K562 (cell line): ENCODE measurements around the gene BNIPL. TPM values are rescaled to one million over a fixed set of nuclear protein-coding genes. Genes with fewer than 3 reads are reported as not detected.

Source experiments
- ATF7 ChIP-seq: fragments of 450-650 bp; IDR thresholded peaks from 2 replicates; pipeline ENCODE4 v1.7.1; 2014; ENCODE audit warnings: mild to moderate bottlenecking, moderate library complexity
- EGR1 ChIP-seq: fragments of 450-650 bp; conservative IDR thresholded peaks from 2 replicates; pipeline ENCODE4 v1.6.1; 2017; ENCODE audit warnings: mild to moderate bottlenecking
- SRSF7 ChIP-seq: fragments of 200-400 bp; formaldehyde crosslinking; optimal IDR thresholded peaks from 2 replicates; pipeline ENCODE3; 2017; ENCODE audit warnings: mild to moderate bottlenecking, low read depth, low read length
- ZFX ChIP-seq: sonication (generic); formaldehyde crosslinking; IDR thresholded peaks from 2 replicates; pipeline ENCODE4 v1.8.0; 2022; ENCODE audit warnings: mild to moderate bottlenecking, missing genetic modification reagents, moderate library complexity
- polyA plus RNA-seq, 8 experiments: library from polyadenylated mRNA; depleted of rRNA in 4 of 8; stranded (reverse) in 5 of 8; unstranded in 3 of 8; fragments of >200 nt; fragmentation: Nextera tagmentation in 2 of 8; fragmentation: Illumina TruSeq in 1 of 8; extraction: Ambion mirVana in 2 of 8; extraction: Trizol in 1 of 8; gene quantifications; 2 replicates each; pipeline versions ENCODE4 v1.2.1 to v1.2.3, GENCODE V29; 2011 to 2014; ENCODE audit warnings: inconsistent platforms in 1 of 8, missing spikeins in 1 of 8
- total RNA-seq, 7 experiments: library from RNA; depleted of rRNA in 6 of 7; stranded (reverse); fragments of >200 nt in 6 of 7; fragmentation: Illumina TruSeq in 2 of 7; extraction: Trizol in 2 of 7; gene quantifications; 2 replicates each; pipeline versions ENCODE4 v1.2.1 to v1.2.3, GENCODE V29; 2011 to 2021; ENCODE audit warnings: low replicate concordance in 1 of 7
- TF ChIP-seq, protein P1 (sequence below), 2 experiments: fragments of 450-650 bp; IDR thresholded peaks; 2 replicates each; pipeline ENCODE4 v1.6.1; 2016; ENCODE audit warnings: mild to moderate bottlenecking in 2 of 2, borderline replicate concordance in 1 of 2, low read depth in 1 of 2, moderate library complexity in 1 of 2
- TF ChIP-seq, protein P2 (sequence below), 2 experiments: fragments of 450-650 bp; conservative IDR thresholded peaks; 2 replicates each; pipeline ENCODE4 v1.6.1; 2017; ENCODE audit warnings: mild to moderate bottlenecking in 2 of 2, moderate library complexity in 2 of 2
- TF ChIP-seq, protein P3 (sequence below), 2 experiments: fragments of 200-800 bp in 1 of 2; sonication (Bioruptor generic) in 1 of 2; sonication (generic) in 1 of 2; formaldehyde crosslinking in 1 of 2; IDR thresholded peaks in 1 of 2; conservative IDR thresholded peaks in 1 of 2; 2 replicates each; pipeline versions ENCODE4 v1.5.0 to v1.6.1; 2016 to 2020; ENCODE audit warnings: missing compliant biosample characterization in 1 of 2, missing genetic modification characterization in 1 of 2, missing genetic modification reagents in 1 of 2

BNIPL gene
- total and polyA plus RNA-seq, 9 of the 15 experiments (the other 6 are each of a cell fraction or from before 2014, with no cell fraction given), result 0.08 to 1.4 (median 0.68) TPM

DNA sequence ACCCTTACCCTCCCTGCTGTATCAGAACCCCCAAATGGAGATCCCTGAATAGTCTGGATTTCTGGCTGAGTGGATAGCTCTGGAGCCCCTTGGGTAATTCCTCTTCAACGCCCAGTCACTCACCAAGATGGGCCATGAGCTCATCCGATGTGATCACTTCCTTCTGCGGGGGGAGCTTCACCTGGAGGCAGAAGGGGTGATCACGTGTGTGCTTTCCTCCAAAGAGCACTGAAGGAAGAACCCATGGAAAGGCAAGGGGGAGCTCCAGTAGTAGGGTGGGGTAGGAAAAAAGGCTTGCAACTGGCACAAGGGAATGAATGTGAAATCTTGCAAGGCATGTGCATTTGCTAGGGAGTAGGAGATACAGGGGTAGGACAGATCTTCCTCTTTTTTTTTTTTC is 34.8 kb upstream of the BNIPL start (continued):
- TF ChIP-seq, protein P1, sequence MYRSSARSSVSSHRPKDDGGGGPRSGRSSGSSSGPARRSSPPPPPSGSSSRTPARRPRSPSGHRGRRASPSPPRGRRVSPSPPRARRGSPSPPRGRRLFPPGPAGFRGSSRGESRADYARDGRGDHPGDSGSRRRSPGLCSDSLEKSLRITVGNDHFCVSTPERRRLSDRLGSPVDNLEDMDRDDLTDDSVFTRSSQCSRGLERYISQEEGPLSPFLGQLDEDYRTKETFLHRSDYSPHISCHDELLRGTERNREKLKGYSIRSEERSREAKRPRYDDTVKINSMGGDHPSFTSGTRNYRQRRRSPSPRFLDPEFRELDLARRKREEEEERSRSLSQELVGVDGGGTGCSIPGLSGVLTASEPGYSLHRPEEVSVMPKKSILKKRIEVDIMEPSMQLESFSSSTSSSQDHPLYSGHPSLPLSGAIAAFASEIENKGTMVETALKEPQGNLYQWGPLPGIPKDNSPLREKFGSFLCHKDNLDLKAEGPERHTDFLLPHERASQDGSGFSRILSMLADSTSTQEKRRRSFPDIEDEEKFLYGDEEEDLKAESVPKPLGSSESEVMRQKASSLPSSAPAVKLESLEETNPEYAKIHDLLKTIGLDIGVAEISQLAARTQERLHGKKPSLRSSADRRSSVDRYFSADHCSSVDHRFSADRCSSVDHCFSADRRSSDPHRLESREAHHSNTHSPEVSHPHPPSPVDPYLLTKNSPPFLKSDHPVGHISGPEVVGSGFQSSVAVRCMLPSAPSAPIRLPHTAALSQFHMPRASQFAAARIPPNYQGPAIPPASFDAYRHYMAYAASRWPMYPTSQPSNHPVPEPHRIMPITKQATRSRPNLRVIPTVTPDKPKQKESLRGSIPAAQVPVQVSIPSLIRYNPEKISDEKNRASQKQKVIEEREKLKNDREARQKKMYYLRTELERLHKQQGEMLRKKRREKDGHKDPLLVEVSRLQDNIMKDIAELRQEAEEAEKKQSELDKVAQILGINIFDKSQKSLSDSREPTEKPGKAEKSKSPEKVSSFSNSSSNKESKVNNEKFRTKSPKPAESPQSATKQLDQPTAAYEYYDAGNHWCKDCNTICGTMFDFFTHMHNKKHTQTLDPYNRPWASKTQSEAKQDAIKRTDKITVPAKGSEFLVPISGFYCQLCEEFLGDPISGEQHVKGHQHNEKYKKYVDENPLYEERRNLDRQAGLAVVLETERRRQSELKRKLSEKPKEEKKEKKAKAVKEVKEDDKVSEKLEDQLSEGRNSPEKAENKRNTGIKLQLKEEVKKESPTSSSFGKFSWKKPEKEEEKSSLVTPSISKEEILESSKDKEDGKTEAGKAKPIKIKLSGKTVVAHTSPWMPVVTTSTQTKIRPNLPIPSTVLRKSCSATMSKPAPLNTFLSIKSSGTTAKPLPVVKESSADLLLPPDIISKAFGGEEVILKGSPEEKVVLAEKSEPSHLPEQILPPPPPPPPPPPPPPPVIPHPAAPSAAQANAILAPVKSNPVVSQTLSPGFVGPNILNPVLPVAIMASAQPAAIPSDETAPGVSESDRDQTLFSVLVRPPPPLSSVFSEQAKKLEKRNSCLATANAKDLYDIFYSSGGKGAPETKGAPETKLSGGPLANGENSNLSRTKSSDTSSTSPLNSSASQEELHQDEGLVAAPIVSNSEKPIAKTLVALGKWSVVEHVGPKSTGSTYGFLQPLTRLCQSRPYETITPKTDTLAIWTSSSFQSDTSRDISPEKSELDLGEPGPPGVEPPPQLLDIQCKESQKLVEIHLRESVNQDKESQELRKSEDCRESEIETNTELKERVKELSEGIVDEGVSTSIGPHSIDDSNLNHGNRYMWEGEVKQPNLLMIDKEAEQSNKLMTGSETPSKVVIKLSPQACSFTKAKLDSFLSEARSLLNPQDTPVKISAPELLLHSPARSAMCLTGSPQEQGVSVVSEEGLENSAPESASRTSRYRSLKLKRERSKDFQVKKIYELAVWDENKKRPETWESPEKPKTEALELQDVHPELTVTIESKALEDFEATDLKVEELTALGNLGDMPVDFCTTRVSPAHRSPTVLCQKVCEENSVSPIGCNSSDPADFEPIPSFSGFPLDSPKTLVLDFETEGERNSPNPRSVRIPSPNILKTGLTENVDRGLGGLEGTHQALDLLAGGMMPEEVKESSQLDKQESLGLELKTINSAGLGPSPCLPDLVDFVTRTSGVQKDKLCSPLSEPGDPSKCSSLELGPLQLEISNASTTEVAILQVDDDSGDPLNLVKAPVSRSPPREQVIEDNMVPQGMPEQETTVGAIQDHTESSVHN (IDR thresholded peaks at IDR 0.05; ENCODE audit: borderline replicate concordance in 1 of 2, low read depth in 1 of 2), result peak in 1 of 2 experiments; percentile 76; a peak in 2 of 4 replicates
- TF ChIP-seq SRSF7, result no peak
- TF ChIP-seq, protein P2, sequence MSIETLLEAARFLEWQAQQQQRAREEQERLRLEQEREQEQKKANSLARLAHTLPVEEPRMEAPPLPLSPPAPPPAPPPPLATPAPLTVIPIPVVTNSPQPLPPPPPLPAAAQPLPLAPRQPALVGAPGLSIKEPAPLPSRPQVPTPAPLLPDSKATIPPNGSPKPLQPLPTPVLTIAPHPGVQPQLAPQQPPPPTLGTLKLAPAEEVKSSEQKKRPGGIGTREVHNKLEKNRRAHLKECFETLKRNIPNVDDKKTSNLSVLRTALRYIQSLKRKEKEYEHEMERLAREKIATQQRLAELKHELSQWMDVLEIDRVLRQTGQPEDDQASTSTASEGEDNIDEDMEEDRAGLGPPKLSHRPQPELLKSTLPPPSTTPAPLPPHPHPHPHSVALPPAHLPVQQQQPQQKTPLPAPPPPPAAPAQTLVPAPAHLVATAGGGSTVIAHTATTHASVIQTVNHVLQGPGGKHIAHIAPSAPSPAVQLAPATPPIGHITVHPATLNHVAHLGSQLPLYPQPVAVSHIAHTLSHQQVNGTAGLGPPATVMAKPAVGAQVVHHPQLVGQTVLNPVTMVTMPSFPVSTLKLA (conservative IDR thresholded peaks at IDR 0.05), result peak in 1 of 2 experiments; percentile 42; a peak in 1 of 4 replicates
- TF ChIP-seq ZFX, result no peak
- TF ChIP-seq ATF7, result peak; percentile 97
- TF ChIP-seq EGR1, result 0 out of 2 replicates have a peak, but pooled peaks have one; percentile 3
- TF ChIP-seq, protein P3, sequence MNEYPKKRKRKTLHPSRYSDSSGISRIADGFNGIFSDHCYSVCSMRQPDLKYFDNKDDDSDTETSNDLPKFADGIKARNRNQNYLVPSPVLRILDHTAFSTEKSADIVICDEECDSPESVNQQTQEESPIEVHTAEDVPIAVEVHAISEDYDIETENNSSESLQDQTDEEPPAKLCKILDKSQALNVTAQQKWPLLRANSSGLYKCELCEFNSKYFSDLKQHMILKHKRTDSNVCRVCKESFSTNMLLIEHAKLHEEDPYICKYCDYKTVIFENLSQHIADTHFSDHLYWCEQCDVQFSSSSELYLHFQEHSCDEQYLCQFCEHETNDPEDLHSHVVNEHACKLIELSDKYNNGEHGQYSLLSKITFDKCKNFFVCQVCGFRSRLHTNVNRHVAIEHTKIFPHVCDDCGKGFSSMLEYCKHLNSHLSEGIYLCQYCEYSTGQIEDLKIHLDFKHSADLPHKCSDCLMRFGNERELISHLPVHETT (CRISPR knock-in tag; conservative IDR thresholded peaks at IDR 0.05 in 1 of 2, IDR thresholded peaks at IDR 0.05 in 1 of 2), result no peak
